Small intestine (tissue), 7 donors: ENCODE data around the gene AUTS2. TPM values are rescaled to one million over a fixed set of nuclear protein-coding genes. Genes with fewer than 3 reads are reported as not detected.

Experiments used
- DNase-seq, 2 donors: peaks; one replicate each; pipeline versions ENCODE4 v3.0.0 to v3.0.0-alpha.2; 2013
- FAIRE-seq: peaks from 2 replicates; lab custom pipeline; 2012; peaks lifted over from hg19 to GRCh38; lab: Jason Lieb, UNC
- H3K27ac ChIP-seq, 3 donors: one replicate each; pipeline ENCODE4 v1.5.1; 2013; ENCODE audit warnings: low read length in 2 of 3, mild to moderate bottlenecking in 2 of 3, control low read depth in 1 of 3, inconsistent platforms in 1 of 3, low read depth in 1 of 3, moderate library complexity in 1 of 3
- H3K27me3 ChIP-seq, 3 donors: one replicate each; pipeline ENCODE4 v1.6.1; 2013; ENCODE audit warnings: low read length in 3 of 3, inconsistent platforms in 1 of 3; ENCODE audit not compliant: control insufficient read depth in 3 of 3, insufficient read depth in 3 of 3
- H3K36me3 ChIP-seq, 3 donors: one replicate each; pipeline ENCODE4 v1.6.1; 2013; ENCODE audit warnings: low read length in 3 of 3, inconsistent platforms in 1 of 3, low read depth in 1 of 3, mild to moderate bottlenecking in 1 of 3, moderate library complexity in 1 of 3; ENCODE audit not compliant: control insufficient read depth in 3 of 3, insufficient read depth in 2 of 3
- H3K4me1 ChIP-seq, 3 donors: one replicate each; pipeline ENCODE4 v1.6.1; 2013; ENCODE audit warnings: low read length in 2 of 3, inconsistent platforms in 1 of 3, low read depth in 1 of 3, mild to moderate bottlenecking in 1 of 3, moderate library complexity in 1 of 3; ENCODE audit not compliant: control insufficient read depth in 3 of 3, insufficient read depth in 2 of 3
- H3K4me3 ChIP-seq, 3 donors: one replicate each; pipeline ENCODE4 v1.5.1; 2013; ENCODE audit warnings: low read length in 3 of 3, control low read depth in 1 of 3, inconsistent platforms in 1 of 3, low read depth in 1 of 3, mild to moderate bottlenecking in 1 of 3, moderate library complexity in 1 of 3
- H3K9me3 ChIP-seq, 2 donors: one replicate each; pipeline ENCODE4 v1.6.1; 2013; ENCODE audit warnings: low read depth in 1 of 2, low read length in 1 of 2; ENCODE audit not compliant: control insufficient read depth in 2 of 2, insufficient read depth in 1 of 2
- WGBS, 3 donors: extraction: QIAGEN DNeasy Blood & Tissue Kit; methylation state at CpG; one replicate each; pipeline ENCODE4 v1.1.7; 2013; 5-methylcytosine and 5-hydroxymethylcytosine counted together
- polyA plus RNA-seq, 4 donors: library from polyadenylated mRNA; stranded (reverse) in 3 of 4; unstranded in 1 of 4; fragments of 200-250 nt in 3 of 4; fragments of 120-200 nt in 1 of 4; gene quantifications; one replicate each; pipeline versions ENCODE4 v1.2.1 to v1.2.3, GENCODE V29; 2013
- donor health status: healthy with polysubstance abuse.
- donor health status: control.
- donor health status: control.
- donor health status: Bipolar disorder and iron deficiency.
- donor health status: healthy.

AUTS2 gene
- polyA plus RNA-seq, 4 donors = 4.9 to 43.5 (median 13.6) TPM

DNA sequence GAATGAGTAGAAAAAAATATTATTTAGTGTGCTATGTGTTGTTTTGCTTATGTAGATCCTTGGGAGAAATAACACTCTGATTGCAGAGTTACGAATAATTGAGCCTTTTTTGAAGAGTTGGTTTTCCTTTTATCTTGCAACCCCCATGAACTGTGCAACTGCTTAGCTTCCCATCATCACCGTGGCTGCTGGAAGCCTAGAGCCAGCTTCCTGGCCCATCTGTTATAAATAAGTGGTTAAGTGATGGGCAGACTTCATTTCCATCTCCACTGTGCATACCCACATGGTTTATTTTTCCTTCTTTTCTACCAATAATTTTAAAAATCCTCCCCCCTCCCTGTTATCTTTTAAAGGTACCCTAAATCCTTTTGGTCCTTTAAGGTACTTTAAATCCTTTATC lies 978.8 kb downstream of the AUTS2 start:
- Histone ChIP-seq H3K27me3 (no peaks in the 10 kb centered on the region), H3K9me3 (no peaks in the 10 kb centered on the region), H3K27ac (no peak overlapping the region), H3K4me3 (no peak overlapping the region), H3K36me3 (no peaks in the 10 kb centered on the region), H3K4me1 (peaks cover 0 to under 1% (median 0%) of the 10 kb centered on the region in 3 donors)
- no peak for DNase-seq
- FAIRE-seq = no peak
- 52 to 84% (median 79%) methylated on average over 2 of the region's 2 CpGs for WGBS, 3 donors

DNA sequence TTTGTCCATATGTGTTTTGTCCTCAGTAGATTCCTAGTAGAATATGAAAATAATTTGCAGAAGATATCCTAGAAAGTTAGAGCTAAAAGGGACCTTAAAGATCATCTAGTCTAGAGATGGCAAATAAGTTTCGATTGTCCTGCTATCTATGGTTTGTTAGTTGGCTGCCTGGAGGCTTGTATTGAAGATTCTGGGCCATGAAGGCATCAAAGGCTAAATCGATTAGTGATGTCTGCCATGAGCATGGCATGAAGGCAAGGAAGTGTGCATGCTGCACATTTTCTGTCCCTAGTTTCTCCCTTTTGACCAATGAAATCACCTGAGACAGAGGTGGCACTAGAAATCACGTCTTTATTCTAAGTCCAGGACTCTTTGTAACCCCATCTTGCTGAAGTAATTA lies 979.9 kb downstream of the AUTS2 start:
- H3K4me1 ChIP-seq = peaks cover 0 to 5% (median 0%) of the 10 kb centered on the region in 3 donors
- WGBS, 3 donors = 92 to 97% (median 96%) methylated on average over 3 of the region's 3 CpGs
- H3K4me3 ChIP-seq = no peak overlapping the region
- DNase-seq (no peak), FAIRE-seq (no peak)
- no peaks in the 10 kb centered on the region for H3K36me3 ChIP-seq
- no peak overlapping the region for H3K27ac ChIP-seq
- no peaks in the 10 kb centered on the region for H3K27me3 ChIP-seq
- no peaks in the 10 kb centered on the region for H3K9me3 ChIP-seq

DNA sequence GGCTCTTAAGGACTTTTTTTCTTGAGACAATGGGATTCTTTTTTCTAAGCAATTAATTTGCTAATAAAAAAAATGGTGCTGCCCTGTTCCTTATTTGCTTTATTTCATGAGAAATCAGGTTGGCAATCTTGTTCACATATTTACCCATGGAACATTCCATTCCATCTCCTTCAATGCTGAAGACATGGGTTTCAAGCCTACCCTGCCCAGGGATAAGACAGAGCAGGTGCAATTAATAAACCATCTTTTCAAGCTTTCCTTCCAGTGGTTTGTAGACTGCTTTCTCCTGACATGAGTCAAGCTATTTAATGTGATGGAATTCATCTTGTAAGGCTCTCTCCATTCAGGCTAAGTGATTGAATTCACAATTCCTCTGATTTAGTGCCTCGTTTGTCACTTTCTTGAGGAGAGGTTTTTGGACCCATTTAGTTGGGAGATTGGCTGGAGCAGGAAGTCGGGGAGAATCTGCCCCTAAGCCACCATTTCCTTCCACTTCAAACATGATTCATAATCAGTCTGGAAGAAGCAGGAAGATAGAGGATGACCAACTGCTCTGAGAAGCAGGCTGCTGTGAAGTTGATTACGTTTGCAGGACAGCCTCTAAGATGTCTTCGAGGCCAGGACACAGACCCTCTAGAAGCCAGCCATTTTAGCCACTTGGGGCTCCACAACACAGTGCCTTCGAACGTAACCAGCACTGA lies 981.3 kb downstream of the AUTS2 start:
- Histone ChIP-seq H3K27ac (no peak overlapping the region), H3K36me3 (no peaks in the 10 kb centered on the region), H3K27me3 (no peaks in the 10 kb centered on the region), H3K4me1 (peaks cover 0 to 18% (median 1%) of the 10 kb centered on the region in 3 donors), H3K4me3 (no peak overlapping the region), H3K9me3 (no peaks in the 10 kb centered on the region)
- FAIRE-seq = no peak
- no peak for DNase-seq
- WGBS, 3 donors = 76 to 91% (median 81%) methylated on average over 6 of the region's 6 CpGs

DNA sequence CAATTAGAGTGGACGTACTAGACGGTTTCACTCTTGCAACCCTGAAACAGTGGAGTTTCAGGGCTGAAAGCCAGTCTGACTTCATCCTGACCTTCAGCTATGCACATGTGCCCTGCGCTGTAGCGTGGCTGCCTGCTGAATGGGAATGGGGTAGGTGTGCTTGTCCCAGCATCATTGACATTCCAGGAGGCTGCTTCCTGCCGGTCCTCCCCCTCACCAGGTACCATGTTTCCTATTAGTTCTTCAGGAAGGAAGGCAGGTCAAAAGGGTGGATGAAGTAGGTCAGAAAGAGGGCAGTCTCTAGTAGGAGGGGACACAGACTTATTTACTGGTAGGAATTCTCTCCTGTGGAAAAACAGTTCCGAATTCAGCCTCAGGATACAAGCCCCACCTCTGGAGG lies 981.9 kb downstream of the AUTS2 start:
- DNase-seq (no peak), FAIRE-seq (no peak)
- Histone ChIP-seq H3K4me3 (no peak overlapping the region), H3K27ac (no peak overlapping the region), H3K9me3 (no peaks in the 10 kb centered on the region), H3K36me3 (no peaks in the 10 kb centered on the region), H3K27me3 (no peaks in the 10 kb centered on the region), H3K4me1 (peaks cover 0 to 24% (median 4%) of the 10 kb centered on the region in 3 donors)
- 87 to 93% (median 89%) methylated on average over 6 of the region's 6 CpGs for WGBS, 3 donors

- 67 to 79% (median 79%) methylated on average over 18 of the region's 18 CpGs for WGBS, 3 donors
- no peak overlapping the region for H3K4me3 ChIP-seq
- no peaks in the 10 kb centered on the region for H3K27me3 ChIP-seq
- H3K9me3 ChIP-seq = no peaks in the 10 kb centered on the region
- H3K4me1 ChIP-seq = peaks cover 2 to 44% (median 4%) of the 10 kb centered on the region in 3 donors
- no peaks in the 10 kb centered on the region for H3K36me3 ChIP-seq
- DNase-seq (peak in 1 of 2 donors; percentile 25), FAIRE-seq (no peak)
- peak overlapping the region in 1 of 3 donors; percentile 30 for H3K27ac ChIP-seq
These were observed 984.9 kb downstream of the AUTS2 start for GRCh38 chr7:70582927-70583895.

GRCh38 chr7:70583965-70584883 lies 985.9 kb downstream of the AUTS2 start:
- FAIRE-seq (no peak), DNase-seq (peak in 1 of 2 donors; percentile 19)
- WGBS, 3 donors = 36 to 60% (median 41%) methylated on average over 16 of the region's 16 CpGs
- Histone ChIP-seq H3K4me1 (peaks cover 4 to 53% (median 6%) of the 10 kb centered on the region in 3 donors), H3K4me3 (no peak overlapping the region), H3K27me3 (no peaks in the 10 kb centered on the region), H3K36me3 (no peaks in the 10 kb centered on the region), H3K27ac (peak overlapping the region in 1 of 3 donors; percentile 49), H3K9me3 (no peaks in the 10 kb centered on the region)

- Histone ChIP-seq H3K27ac (no peak overlapping the region), H3K36me3 (no peaks in the 10 kb centered on the region), H3K4me3 (no peak overlapping the region), H3K27me3 (no peaks in the 10 kb centered on the region), H3K4me1 (peaks cover 4 to 57% (median 6%) of the 10 kb centered on the region in 3 donors), H3K9me3 (no peaks in the 10 kb centered on the region)
- WGBS, 3 donors = 71 to 78% (median 78%) methylated on average over 4 of the region's 4 CpGs
- FAIRE-seq (no peak), DNase-seq (no peak)
These were observed 986.8 kb downstream of the AUTS2 start for GRCh38 chr7:70585071-70585470.
